Stimulated activated CD4-positive, alpha-beta T cell treated with anti-CD3 and anti-CD28 coated beads, TNF-alpha, amount 100 ng/mL, for 24 hours (primary cell): Measurements from ENCODE around the gene PFAS.

Experiments
- DNase-seq, 3 experiments: peaks; one replicate each; pipeline ENCODE4 v3.0.0-alpha.2; 2020; ENCODE audit warnings: low read depth in 3 of 3

Gene PFAS

GRCh38 chr17:8294814-8295316, 45.8 kb downstream of the PFAS start:
- no peak for DNase-seq

GRCh38 chr17:8300226-8300625, 51.1 kb downstream of the PFAS start:
- DNase-seq: no peak

GRCh38 chr17:8300627-8301242, 51.6 kb downstream of the PFAS start:
- peak; percentile 28 to 55 (median 33) for DNase-seq

GRCh38 chr17:8310601-8311123, 61.6 kb downstream of the PFAS start:
- DNase-seq: no peak

- no peak for DNase-seq
Observed at GRCh38 chr17:8311131-8311790, 62.2 kb downstream of the PFAS start.

GRCh38 chr17:8312251-8312650, 63.2 kb downstream of the PFAS start:
- no peak for DNase-seq

- DNase-seq: no peak
Observed at GRCh38 chr17:8312726-8313600, 63.9 kb downstream of the PFAS start.

GRCh38 chr17:8314797-8315763, 66.0 kb downstream of the PFAS start:
- no peak for DNase-seq

GRCh38 chr17:8315764-8316217, 66.7 kb downstream of the PFAS start:
- no peak for DNase-seq

GRCh38 chr17:8318010-8318935, 69.2 kb downstream of the PFAS start:
- DNase-seq: no peak
